ENCODE results near the gene B3GLCT.
"Not testable (repeated sequence)": the region's sequence is repeated elsewhere in the genome, so short reads cannot be mapped to it uniquely, and the experiment has no call there.

B3GLCT gene

GRCh38 chr13:31207661-31208552, 8.1 kb downstream of the B3GLCT start:
- DNase-seq (ENCODE audit: low read depth, low spot score): no peak
- H3K9ac ChIP-seq (ENCODE audit: insufficient read length): no peak overlapping the region
- no peak overlapping the region for H3K4me3 ChIP-seq
- 0 out of 2 replicates have a peak overlapping the region, but pooled peaks have one; percentile 49 for H3K27ac ChIP-seq
- H3K9me3 ChIP-seq (ENCODE audit: low read depth, low read length): no peaks in the 10 kb centered on the region
- TF ChIP-seq EZH2 (IDR thresholded peaks at IDR 0.05) (no peak), FOXP2 (optimal IDR thresholded peaks at IDR 0.05; ENCODE audit: control extremely low read depth, extremely low read length, insufficient read depth) (no peak), POLR2AphosphoS5 (IDR thresholded peaks at IDR 0.05; ENCODE audit: borderline replicate concordance, low read depth, low read length) (no peak)
- H3K36me3 ChIP-seq (ENCODE audit: insufficient read depth, low read length): no peaks in the 10 kb centered on the region

GRCh38 chr13:31208559-31209122, 8.9 kb downstream of the B3GLCT start:
- Histone ChIP-seq H3K27ac (peak overlapping the region; percentile 66; the same call in 1 of the 2 replicates), H3K4me3 (no peak overlapping the region), H3K36me3 (ENCODE audit: insufficient read depth, low read length) (no peaks in the 10 kb centered on the region), H3K9ac (ENCODE audit: insufficient read length) (no peak overlapping the region), H3K9me3 (ENCODE audit: low read depth, low read length) (no peaks in the 10 kb centered on the region)
- DNase-seq (ENCODE audit: low read depth, low spot score): no peak
- no peak for TF ChIP-seq POLR2AphosphoS5 (IDR thresholded peaks at IDR 0.05; ENCODE audit: borderline replicate concordance, low read depth, low read length)

- H3K9ac ChIP-seq (ENCODE audit: insufficient read length): no peak overlapping the region
- TF ChIP-seq POLR2AphosphoS5 (IDR thresholded peaks at IDR 0.05; ENCODE audit: borderline replicate concordance, low read depth, low read length) (no peak), EZH2 (IDR thresholded peaks at IDR 0.05) (no peak), FOXP2 (optimal IDR thresholded peaks at IDR 0.05; ENCODE audit: control extremely low read depth, extremely low read length, insufficient read depth) (peak; percentile 8)
- H3K9me3 ChIP-seq (ENCODE audit: low read depth, low read length): no peaks in the 10 kb centered on the region
- H3K27ac ChIP-seq: peak overlapping the region; percentile 66; the same call in 1 of the 2 replicates
- no peaks in the 10 kb centered on the region for H3K36me3 ChIP-seq (ENCODE audit: insufficient read depth, low read length)
- peak overlapping the region; percentile 67 for H3K4me3 ChIP-seq
- peak; percentile 70 for DNase-seq (ENCODE audit: low read depth, low spot score)
Observed at GRCh38 chr13:31209172-31209840, 9.5 kb downstream of the B3GLCT start.

- DNase-seq (ENCODE audit: low read depth, low spot score): no peak
- no peak for TF ChIP-seq FOXP2 (optimal IDR thresholded peaks at IDR 0.05; ENCODE audit: control extremely low read depth, extremely low read length, insufficient read depth)
- no peak for TF ChIP-seq EZH2 (IDR thresholded peaks at IDR 0.05)
- Histone ChIP-seq H3K27ac (peak overlapping the region; percentile 66; the same call in 1 of the 2 replicates), H3K4me3 (peak overlapping the region; percentile 67), H3K9ac (ENCODE audit: insufficient read length) (no peak overlapping the region), H3K36me3 (ENCODE audit: insufficient read depth, low read length) (no peaks in the 10 kb centered on the region), H3K9me3 (ENCODE audit: low read depth, low read length) (no peaks in the 10 kb centered on the region)
Observed at GRCh38 chr13:31209841-31210210, 10.1 kb downstream of the B3GLCT start.

GRCh38 chr13:31213651-31214289, 14.0 kb downstream of the B3GLCT start:
- Histone ChIP-seq H3K9ac (ENCODE audit: insufficient read length) (no peak overlapping the region), H3K27ac (no peak overlapping the region), H3K36me3 (ENCODE audit: insufficient read depth, low read length) (peaks cover 4% of the 10 kb centered on the region; the same call in 1 of the 2 replicates), H3K4me3 (no peak overlapping the region), H3K9me3 (ENCODE audit: low read depth, low read length) (no peaks in the 10 kb centered on the region)
- no peak for DNase-seq (ENCODE audit: low read depth, low spot score)
- TF ChIP-seq FOXP2 (optimal IDR thresholded peaks at IDR 0.05; ENCODE audit: control extremely low read depth, extremely low read length, insufficient read depth) (no peak), POLR2AphosphoS5 (IDR thresholded peaks at IDR 0.05; ENCODE audit: borderline replicate concordance, low read depth, low read length) (no peak), EZH2 (IDR thresholded peaks at IDR 0.05) (no peak)

- Histone ChIP-seq H3K36me3 (ENCODE audit: insufficient read depth, low read length) (peaks cover 4% of the 10 kb centered on the region; the same call in 1 of the 2 replicates), H3K9ac (ENCODE audit: insufficient read length) (no peak overlapping the region), H3K9me3 (ENCODE audit: low read depth, low read length) (no peaks in the 10 kb centered on the region), H3K4me3 (no peak overlapping the region), H3K27ac (no peak overlapping the region)
- DNase-seq (ENCODE audit: low read depth, low spot score): no peak
- TF ChIP-seq EZH2 (IDR thresholded peaks at IDR 0.05) (no peak), FOXP2 (optimal IDR thresholded peaks at IDR 0.05; ENCODE audit: control extremely low read depth, extremely low read length, insufficient read depth) (no peak), POLR2AphosphoS5 (IDR thresholded peaks at IDR 0.05; ENCODE audit: borderline replicate concordance, low read depth, low read length) (no peak)
Observed at GRCh38 chr13:31214435-31214834, 14.7 kb downstream of the B3GLCT start.

- H3K9ac ChIP-seq (ENCODE audit: insufficient read length); H3K9me3 ChIP-seq (ENCODE audit: low read depth, low read length); DNase-seq (ENCODE audit: low read depth, low spot score): not testable (repeated sequence)
Observed at GRCh38 chr13:31216916-31217315, 17.1 kb downstream of the B3GLCT start.

GRCh38 chr13:31219909-31220598, 20.3 kb downstream of the B3GLCT start:
- Histone ChIP-seq H3K9me3 (ENCODE audit: low read depth, low read length) (no peaks in the 10 kb centered on the region), H3K4me3 (no peak overlapping the region), H3K9ac (ENCODE audit: insufficient read length) (no peak overlapping the region), H3K36me3 (ENCODE audit: insufficient read depth, low read length) (peaks cover 4% of the 10 kb centered on the region; the same call in 1 of the 2 replicates), H3K27ac (no peak overlapping the region)
- no peak for DNase-seq (ENCODE audit: low read depth, low spot score)
- no peak for TF ChIP-seq FOXP2 (optimal IDR thresholded peaks at IDR 0.05; ENCODE audit: control extremely low read depth, extremely low read length, insufficient read depth)
- TF ChIP-seq EZH2 (IDR thresholded peaks at IDR 0.05): no peak
- no peak for TF ChIP-seq POLR2AphosphoS5 (IDR thresholded peaks at IDR 0.05; ENCODE audit: borderline replicate concordance, low read depth, low read length)

More at GRCh38 chr13:31216916-31217315, 17.1 kb downstream of the B3GLCT start:
- H3K36me3 ChIP-seq (ENCODE audit: insufficient read depth, low read length); H3K4me3 ChIP-seq; H3K27ac ChIP-seq: not testable (repeated sequence)

All from SK-N-MC (cell line).